GM19239 (cell line): ENCODE results near the gene CEACAM5.
"Not testable (repeated sequence)": the region's sequence is repeated elsewhere in the genome, so short reads cannot be mapped to it uniquely, and the experiment has no call there.

Experiments
- DNase-seq: peaks from one replicate; pipeline ENCODE4 v3.0.0; 2011; ENCODE audit warnings: low spot score; ENCODE audit not compliant: insufficient read length
- FAIRE-seq: peaks from 2 replicates; lab custom pipeline; 2011; peaks lifted over from hg19 to GRCh38; lab: Jason Lieb, UNC

The CEACAM5 gene

GRCh38 chr19:41699968-41700323 lies 8.5 kb upstream of the CEACAM5 start:
- no peak for FAIRE-seq
- no peak for DNase-seq

DNA sequence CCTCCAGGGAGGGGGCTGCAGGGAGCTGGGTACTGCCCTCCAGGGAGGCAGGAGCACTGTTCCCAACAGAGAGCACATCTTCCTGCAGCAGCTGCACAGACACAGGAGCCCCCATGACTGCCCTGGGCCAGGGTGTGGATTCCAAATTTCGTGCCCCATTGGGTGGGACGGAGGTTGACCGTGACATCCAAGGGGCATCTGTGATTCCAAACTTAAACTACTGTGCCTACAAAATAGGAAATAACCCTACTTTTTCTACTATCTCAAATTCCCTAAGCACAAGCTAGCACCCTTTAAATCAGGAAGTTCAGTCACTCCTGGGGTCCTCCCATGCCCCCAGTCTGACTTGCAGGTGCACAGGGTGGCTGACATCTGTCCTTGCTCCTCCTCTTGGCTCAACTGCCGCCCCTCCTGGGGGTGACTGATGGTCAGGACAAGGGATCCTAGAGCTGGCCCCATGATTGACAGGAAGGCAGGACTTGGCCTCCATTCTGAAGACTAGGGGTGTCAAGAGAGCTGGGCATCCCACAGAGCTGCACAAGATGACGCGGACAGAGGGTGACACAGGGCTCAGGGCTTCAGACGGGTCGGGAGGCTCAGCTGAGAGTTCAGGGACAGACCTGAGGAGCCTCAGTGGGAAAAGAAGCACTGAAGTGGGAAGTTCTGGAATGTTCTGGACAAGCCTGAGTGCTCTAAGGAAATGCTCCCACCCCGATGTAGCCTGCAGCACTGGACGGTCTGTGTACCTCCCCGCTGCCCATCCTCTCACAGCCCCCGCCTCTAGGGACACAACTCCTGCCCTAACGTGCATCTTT lies 7.8 kb upstream of the CEACAM5 start:
- no peak for DNase-seq
- no peak for FAIRE-seq

DNA sequence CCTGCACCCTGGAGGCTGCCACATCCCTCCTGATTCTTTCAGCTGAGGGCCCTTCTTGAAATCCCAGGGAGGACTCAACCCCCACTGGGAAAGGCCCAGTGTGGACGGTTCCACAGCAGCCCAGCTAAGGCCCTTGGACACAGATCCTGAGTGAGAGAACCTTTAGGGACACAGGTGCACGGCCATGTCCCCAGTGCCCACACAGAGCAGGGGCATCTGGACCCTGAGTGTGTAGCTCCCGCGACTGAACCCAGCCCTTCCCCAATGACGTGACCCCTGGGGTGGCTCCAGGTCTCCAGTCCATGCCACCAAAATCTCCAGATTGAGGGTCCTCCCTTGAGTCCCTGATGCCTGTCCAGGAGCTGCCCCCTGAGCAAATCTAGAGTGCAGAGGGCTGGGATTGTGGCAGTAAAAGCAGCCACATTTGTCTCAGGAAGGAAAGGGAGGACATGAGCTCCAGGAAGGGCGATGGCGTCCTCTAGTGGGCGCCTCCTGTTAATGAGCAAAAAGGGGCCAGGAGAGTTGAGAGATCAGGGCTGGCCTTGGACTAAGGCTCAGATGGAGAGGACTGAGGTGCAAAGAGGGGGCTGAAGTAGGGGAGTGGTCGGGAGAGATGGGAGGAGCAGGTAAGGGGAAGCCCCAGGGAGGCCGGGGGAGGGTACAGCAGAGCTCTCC lies 6.9 kb upstream of the CEACAM5 start:
- DNase-seq: no peak
- no peak for FAIRE-seq

GRCh38 chr19:41702171-41702651 lies 6.2 kb upstream of the CEACAM5 start:
- DNase-seq (no peak), FAIRE-seq (no peak)

DNA sequence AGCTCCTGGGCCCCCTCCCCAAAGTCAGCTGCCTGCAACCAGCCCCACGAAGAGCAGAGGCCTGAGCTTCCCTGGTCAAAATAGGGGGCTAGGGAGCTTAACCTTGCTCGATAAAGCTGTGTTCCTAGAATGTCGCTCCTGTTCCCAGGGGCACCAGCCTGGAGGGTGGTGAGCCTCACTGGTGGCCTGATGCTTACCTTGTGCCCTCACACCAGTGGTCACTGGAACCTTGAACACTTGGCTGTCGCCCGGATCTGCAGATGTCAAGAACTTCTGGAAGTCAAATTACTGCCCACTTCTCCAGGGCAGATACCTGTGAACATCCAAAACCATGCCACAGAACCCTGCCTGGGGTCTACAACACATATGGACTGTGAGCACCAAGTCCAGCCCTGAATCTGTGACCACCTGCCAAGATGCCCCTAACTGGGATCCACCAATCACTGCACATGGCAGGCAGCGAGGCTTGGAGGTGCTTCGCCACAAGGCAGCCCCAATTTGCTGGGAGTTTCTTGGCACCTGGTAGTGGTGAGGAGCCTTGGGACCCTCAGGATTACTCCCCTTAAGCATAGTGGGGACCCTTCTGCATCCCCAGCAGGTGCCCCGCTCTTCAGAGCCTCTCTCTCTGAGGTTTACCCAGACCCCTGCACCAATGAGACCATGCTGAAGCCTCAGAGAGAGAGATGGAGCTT lies 4.7 kb upstream of the CEACAM5 start:
- DNase-seq (no peak), FAIRE-seq (no peak)

GRCh38 chr19:41705393-41706174 lies 2.8 kb upstream of the CEACAM5 start:
- FAIRE-seq (no peak), DNase-seq (no peak)

- FAIRE-seq (no peak), DNase-seq (peak; percentile 80)
Measured at GRCh38 chr19:41706741-41707501, 1.5 kb upstream of the CEACAM5 start.

GRCh38 chr19:41707502-41707812 lies 969 bp upstream of the CEACAM5 start:
- DNase-seq (no peak), FAIRE-seq (no peak)

GRCh38 chr19:41707871-41708371 lies 505 bp upstream of the CEACAM5 start:
- DNase-seq (no peak), FAIRE-seq (no peak)

DNA sequence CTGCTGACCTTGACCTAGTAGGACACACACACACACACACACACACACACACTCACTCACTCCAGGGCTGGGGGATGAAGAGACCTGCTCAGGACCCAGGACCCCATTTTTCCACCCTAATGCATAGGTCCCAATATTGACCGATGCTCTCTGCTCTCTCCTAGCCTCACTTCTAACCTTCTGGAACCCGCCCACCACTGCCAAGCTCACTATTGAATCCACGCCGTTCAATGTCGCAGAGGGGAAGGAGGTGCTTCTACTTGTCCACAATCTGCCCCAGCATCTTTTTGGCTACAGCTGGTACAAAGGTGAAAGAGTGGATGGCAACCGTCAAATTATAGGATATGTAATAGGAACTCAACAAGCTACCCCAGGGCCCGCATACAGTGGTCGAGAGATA lies 1.1 kb downstream of the CEACAM5 start:
- DNase-seq, FAIRE-seq: not testable (repeated sequence)

GRCh38 chr19:41709951-41710645 lies 1.7 kb downstream of the CEACAM5 start:
- FAIRE-seq: no peak

GRCh38 chr19:41711376-41712261 lies 3.2 kb downstream of the CEACAM5 start:
- FAIRE-seq: no peak
- DNase-seq: no peak

More at GRCh38 chr19:41709951-41710645, 1.7 kb downstream of the CEACAM5 start:
- DNase-seq: no peak

DNA sequence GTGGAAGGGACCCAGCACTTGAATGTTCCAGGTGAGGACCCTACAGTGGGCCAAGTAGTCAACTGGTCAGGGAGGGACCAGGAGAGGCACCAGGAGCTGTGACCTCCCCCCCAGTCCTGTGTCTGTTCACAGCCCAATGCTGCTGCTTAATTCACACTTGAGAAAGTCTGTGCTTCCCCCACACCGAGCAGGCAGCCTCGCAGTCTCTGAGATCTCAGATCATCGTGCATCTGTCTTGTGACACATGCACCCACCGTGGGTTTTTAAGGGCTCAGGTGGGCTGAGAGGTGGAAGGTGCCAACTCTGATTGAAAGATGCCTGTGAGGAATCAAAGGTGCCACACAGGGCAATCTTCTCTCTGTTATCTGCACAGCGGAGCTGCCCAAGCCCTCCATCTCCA lies 6.2 kb downstream of the CEACAM5 start:
- no peak for DNase-seq
- FAIRE-seq: no peak

DNA sequence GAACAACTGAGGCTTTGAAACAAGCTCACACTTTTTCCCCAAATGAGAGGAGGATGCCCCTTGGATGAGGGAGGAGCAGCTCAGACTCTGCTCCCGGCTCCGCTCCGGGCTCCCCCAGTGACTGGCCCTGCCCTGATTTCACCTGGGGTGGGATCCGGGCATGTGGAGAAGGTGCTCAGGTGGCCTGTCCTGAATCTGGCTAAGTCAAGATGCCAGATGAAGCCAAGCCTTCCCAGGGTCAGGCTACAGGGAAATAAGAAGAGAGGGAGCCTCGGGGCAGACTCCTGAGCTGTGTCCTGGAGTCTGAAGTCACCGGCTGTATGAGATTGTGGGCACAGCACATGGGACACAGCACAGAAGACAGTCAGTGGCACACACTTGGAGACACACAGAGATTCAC lies 10.3 kb downstream of the CEACAM5 start:
- DNase-seq: no peak
- no peak for FAIRE-seq

DNA sequence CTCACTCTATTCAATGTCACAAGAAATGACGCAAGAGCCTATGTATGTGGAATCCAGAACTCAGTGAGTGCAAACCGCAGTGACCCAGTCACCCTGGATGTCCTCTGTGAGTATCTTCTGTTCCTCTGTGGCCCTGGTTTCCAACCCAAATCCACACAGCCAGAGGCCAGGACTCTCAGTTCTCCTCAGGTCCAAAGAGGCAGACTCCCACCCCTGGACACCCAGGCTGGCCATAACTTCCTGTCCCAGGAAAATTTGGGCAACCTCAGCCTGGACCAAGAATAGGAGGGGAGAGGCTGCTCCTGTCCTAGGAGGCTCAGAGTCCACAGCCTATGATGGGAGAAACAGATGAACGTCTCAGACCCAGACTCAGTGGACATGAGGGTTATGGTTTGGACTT lies 11.7 kb downstream of the CEACAM5 start:
- DNase-seq (no peak), FAIRE-seq (no peak)

DNA sequence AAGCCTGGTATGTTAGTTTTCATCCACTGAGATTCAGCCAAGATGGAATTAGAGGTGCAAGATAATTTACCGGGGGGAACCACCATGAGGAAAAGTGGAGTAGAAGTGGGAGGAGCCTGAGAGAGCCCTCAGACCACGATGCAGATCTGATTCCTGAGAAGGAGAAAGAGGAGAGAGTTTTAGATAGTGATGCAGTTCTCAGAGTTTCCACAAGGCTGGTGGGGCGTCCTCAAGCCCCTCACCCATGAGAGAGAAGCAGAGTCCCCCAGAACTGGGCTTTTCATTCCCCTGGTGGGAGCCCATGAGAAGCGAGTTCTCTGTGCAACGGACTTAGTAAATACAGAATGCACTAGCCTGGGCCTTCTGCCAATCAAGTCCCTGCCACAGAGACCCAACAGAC lies 18.1 kb downstream of the CEACAM5 start:
- DNase-seq: no peak
- no peak for FAIRE-seq

- FAIRE-seq: no peak
- no peak for DNase-seq
Measured at GRCh38 chr19:41734156-41734555, 25.7 kb downstream of the CEACAM5 start.

GRCh38 chr19:41734585-41734984 lies 26.2 kb downstream of the CEACAM5 start:
- DNase-seq: no peak
- no peak for FAIRE-seq
